Measurements from ENCODE around the gene IPO11. TPM values are rescaled to one million over a fixed set of nuclear protein-coding genes. Genes with fewer than 3 reads are reported as not detected.

Gene IPO11
- total RNA-seq, 5 donors from 2014 or later (not counting 1 experiment from before 2014, with no cell fraction given) = 17.4 to 25.7 (median 24.7) TPM

DNA sequence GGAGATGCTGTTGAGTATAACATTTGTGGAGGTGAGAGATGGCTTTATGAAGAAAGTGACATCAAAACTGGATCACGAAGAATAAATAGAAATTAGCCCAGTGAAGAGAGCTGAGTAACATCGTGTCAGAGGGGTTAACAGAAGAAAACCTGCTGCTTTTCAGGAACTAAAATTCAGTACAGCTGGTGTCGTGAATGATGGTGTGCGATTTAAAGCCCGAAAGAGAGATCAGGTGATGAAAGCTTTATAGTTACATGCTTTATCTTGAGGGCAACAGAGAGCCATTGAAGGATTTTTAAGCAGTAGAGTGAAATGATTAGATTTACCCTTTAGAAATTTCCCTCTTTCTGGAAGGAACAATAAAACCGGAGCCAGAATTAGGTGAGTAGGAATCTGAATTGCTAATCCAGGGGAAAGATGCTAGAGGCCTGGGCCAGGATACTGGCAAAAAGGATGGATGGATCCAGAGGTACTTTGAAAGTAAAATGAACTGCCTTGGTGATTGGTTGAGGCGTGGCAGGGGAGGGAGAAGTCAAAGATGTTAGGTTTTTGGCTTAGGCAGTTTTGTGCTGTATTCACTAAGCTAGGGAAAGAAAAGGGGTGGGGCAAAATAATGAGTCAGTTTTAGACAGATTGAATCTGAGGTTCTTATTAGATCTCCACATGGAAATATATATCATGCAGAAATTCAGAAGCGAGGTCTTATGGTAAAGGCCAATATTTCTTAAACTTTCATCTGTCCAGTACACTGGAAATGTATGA, 169.5 kb downstream of the IPO11 start:
- no peak for DNase-seq
- WGBS (ENCODE audit: insufficient coverage) = 65% methylated on average over 5 of the region's 8 CpGs
- Histone ChIP-seq H3K27ac (ENCODE audit: low read length) (no peak overlapping the region), H3K4me3 (ENCODE audit: control insufficient read depth in 1 of 2, extremely low read depth in 1 of 2, low read length in 1 of 2) (no peak overlapping the region), H3K4me1 (ENCODE audit: control insufficient read depth in 1 of 2, extremely low read depth in 1 of 2, insufficient read depth in 2 of 2, low read length in 2 of 2) (peaks cover 0 to 42% of the 10 kb centered on the region in 2 experiments), H3K9me3 (no peaks in the 10 kb centered on the region), H3K36me3 (ENCODE audit: control insufficient read depth in 2 of 2, extremely low read depth in 1 of 2, insufficient read depth in 1 of 2, low read length in 1 of 2) (no peaks in the 10 kb centered on the region), H3K27me3 (replicated peaks in 1 of 2; ENCODE audit: control insufficient read depth in 2 of 2, extremely low read depth in 1 of 2, insufficient read depth in 2 of 2, low read length in 1 of 2) (no peaks in the 10 kb centered on the region)
- peak in 1 of 4 experiments; percentile 46 for ATAC-seq (replicated peaks in 1 of 4)
- ChIA-PET POLR2A (no interaction called here), CTCF (interaction anchor here in 1 of 2 donors (0.9 to 1.3 kb wide), 2 partner anchors 8 to 170 kb away, joined by 3 to 4 read pairs; partner anchors contain the start of gene IPO11)
- no peaks in the 10 kb centered on the region for H3K9me3 Mint-ChIP-seq
- H3K27ac Mint-ChIP-seq = peak overlapping the region in 1 of 2 donors; percentile 74
- H3K27me3 Mint-ChIP-seq = no peaks in the 10 kb centered on the region
- H3K36me3 Mint-ChIP-seq = peaks cover 21% of the 10 kb centered on the region
- peak overlapping the region in 2 of 3 donors; percentile 22 to 59 for H3K4me3 Mint-ChIP-seq
- H3K4me1 Mint-ChIP-seq = peaks cover 33 to 55% (median 48%) of the 10 kb centered on the region in 3 donors

DNA sequence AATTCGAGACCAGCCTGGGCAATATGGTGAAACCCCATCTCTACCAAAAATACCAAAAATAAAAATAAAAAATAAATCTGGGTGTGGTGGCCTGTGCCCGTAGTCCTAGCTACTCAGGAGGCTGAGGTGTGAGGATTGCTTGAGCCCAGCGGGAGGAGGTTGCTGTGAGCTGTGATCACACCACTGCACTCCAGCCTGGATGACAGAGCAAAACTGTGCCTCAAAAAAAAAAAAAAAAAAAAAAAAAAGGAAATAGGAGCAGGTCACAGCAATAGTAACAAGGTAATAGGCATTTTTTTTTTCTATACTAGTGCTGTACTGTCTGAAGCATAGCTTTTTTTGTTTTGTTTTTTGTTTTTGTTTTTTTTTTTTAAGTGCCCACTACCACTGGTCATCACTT, 171.8 kb downstream of the IPO11 start:
- no peak overlapping the region for H3K4me3 Mint-ChIP-seq
- H3K27ac ChIP-seq (ENCODE audit: low read length) = no peak overlapping the region
- CTCF ChIA-PET = no interaction called here

DNA sequence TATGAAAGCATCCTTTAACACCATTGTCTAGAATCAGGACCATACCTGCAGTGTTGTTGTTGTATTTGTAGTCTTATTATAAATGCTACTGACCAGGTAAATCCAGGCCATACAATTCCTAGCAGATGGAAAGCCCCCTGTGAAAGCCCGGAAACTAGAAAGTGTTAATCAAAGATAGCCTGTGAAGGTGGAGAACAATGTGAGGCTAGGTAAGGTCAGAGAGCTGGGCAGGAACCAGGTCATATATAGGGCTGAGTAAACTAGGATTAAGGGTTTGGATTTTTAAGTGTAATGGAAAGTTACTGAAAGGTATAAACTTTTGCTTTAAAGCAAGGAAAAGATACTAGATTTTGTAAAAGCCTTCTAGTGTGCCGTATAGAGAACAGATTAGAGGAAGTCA, 172.7 kb downstream of the IPO11 start:
- Mint-ChIP-seq H3K9me3 (no peaks in the 10 kb centered on the region), H3K27me3 (no peaks in the 10 kb centered on the region), H3K36me3 (peaks cover 38% of the 10 kb centered on the region), H3K27ac (peak overlapping the region in 1 of 2 donors; percentile 49), H3K4me1 (peaks cover 26 to 40% (median 34%) of the 10 kb centered on the region in 3 donors), H3K4me3 (no peak overlapping the region)
- Histone ChIP-seq H3K4me1 (ENCODE audit: control insufficient read depth in 1 of 2, extremely low read depth in 1 of 2, insufficient read depth in 2 of 2, low read length in 2 of 2) (peaks cover 0 to 19% of the 10 kb centered on the region in 2 experiments), H3K9me3 (no peaks in the 10 kb centered on the region), H3K4me3 (ENCODE audit: control insufficient read depth in 1 of 2, extremely low read depth in 1 of 2, low read length in 1 of 2) (no peak overlapping the region), H3K36me3 (ENCODE audit: control insufficient read depth in 2 of 2, extremely low read depth in 1 of 2, insufficient read depth in 1 of 2, low read length in 1 of 2) (no peaks in the 10 kb centered on the region), H3K27me3 (replicated peaks in 1 of 2; ENCODE audit: control insufficient read depth in 2 of 2, extremely low read depth in 1 of 2, insufficient read depth in 2 of 2, low read length in 1 of 2) (no peaks in the 10 kb centered on the region), H3K27ac (ENCODE audit: low read length) (no peak overlapping the region)
- ChIA-PET CTCF (no interaction called here), POLR2A (no interaction called here)
- no peak for ATAC-seq (replicated peaks in 1 of 4)
- DNase-seq = no peak
- 87% methylated on average over 2 of the region's 2 CpGs for WGBS (ENCODE audit: insufficient coverage)

More for the DNA sequence above, 171.8 kb downstream of the IPO11 start:
- POLR2A ChIA-PET = no interaction called here
- Mint-ChIP-seq H3K4me1 (peaks cover 26 to 47% (median 36%) of the 10 kb centered on the region in 3 donors), H3K27ac (no peak overlapping the region), H3K9me3 (no peaks in the 10 kb centered on the region), H3K36me3 (peaks cover 37% of the 10 kb centered on the region), H3K27me3 (no peaks in the 10 kb centered on the region)
- H3K4me1 ChIP-seq (ENCODE audit: control insufficient read depth in 1 of 2, extremely low read depth in 1 of 2, insufficient read depth in 2 of 2, low read length in 2 of 2) = peaks cover 0 to 27% of the 10 kb centered on the region in 2 experiments
- no peaks in the 10 kb centered on the region for H3K9me3 ChIP-seq
- no peak overlapping the region for H3K4me3 ChIP-seq (ENCODE audit: control insufficient read depth in 1 of 2, extremely low read depth in 1 of 2, low read length in 1 of 2)
- WGBS (ENCODE audit: insufficient coverage) = no CpG with 5 or more reads among the region's 3 CpGs
- DNase-seq (no peak), ATAC-seq (replicated peaks in 1 of 4) (no peak)
- H3K36me3 ChIP-seq (ENCODE audit: control insufficient read depth in 2 of 2, extremely low read depth in 1 of 2, insufficient read depth in 1 of 2, low read length in 1 of 2) = no peaks in the 10 kb centered on the region
- no peaks in the 10 kb centered on the region for H3K27me3 ChIP-seq (replicated peaks in 1 of 2; ENCODE audit: control insufficient read depth in 2 of 2, extremely low read depth in 1 of 2, insufficient read depth in 2 of 2, low read length in 1 of 2)

DNA sequence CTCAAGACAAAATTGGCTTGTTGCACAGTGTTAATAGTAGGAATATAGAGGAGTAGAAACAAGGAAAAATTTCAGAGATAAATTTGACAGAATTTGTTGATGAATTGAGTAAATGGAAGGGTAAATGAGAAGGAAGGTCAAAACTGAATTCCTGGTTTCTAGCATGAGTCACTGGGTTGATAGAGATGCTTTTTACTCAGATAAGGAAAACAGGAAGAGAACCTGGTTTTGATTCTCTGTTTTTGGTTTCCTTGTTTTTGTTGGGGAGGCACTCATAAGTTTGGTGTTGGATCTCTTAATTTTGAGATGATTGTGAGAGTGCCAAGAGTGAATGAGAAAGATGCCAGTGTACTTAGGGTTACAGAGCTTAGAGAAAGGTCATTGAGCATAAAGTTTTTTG, 173.2 kb downstream of the IPO11 start:
- no peak overlapping the region for H3K4me3 ChIP-seq (ENCODE audit: control insufficient read depth in 1 of 2, extremely low read depth in 1 of 2, low read length in 1 of 2)
- peaks cover 34% of the 10 kb centered on the region for H3K36me3 Mint-ChIP-seq
- ATAC-seq (replicated peaks in 1 of 4) = no peak
- ChIA-PET POLR2A (no interaction called here), CTCF (no interaction called here)
- no peaks in the 10 kb centered on the region for H3K9me3 ChIP-seq
- no peaks in the 10 kb centered on the region for H3K27me3 ChIP-seq (replicated peaks in 1 of 2; ENCODE audit: control insufficient read depth in 2 of 2, extremely low read depth in 1 of 2, insufficient read depth in 2 of 2, low read length in 1 of 2)
- H3K4me1 Mint-ChIP-seq = peaks cover 26 to 36% (median 29%) of the 10 kb centered on the region in 3 donors
- no peaks in the 10 kb centered on the region for H3K27me3 Mint-ChIP-seq
- no peaks in the 10 kb centered on the region for H3K36me3 ChIP-seq (ENCODE audit: control insufficient read depth in 2 of 2, extremely low read depth in 1 of 2, insufficient read depth in 1 of 2, low read length in 1 of 2)
- H3K27ac ChIP-seq (ENCODE audit: low read length) = no peak overlapping the region
- no peak overlapping the region for H3K4me3 Mint-ChIP-seq
- peaks cover 0 to 15% of the 10 kb centered on the region in 2 experiments for H3K4me1 ChIP-seq (ENCODE audit: control insufficient read depth in 1 of 2, extremely low read depth in 1 of 2, insufficient read depth in 2 of 2, low read length in 2 of 2)
- DNase-seq = no peak
- H3K27ac Mint-ChIP-seq = peak overlapping the region in 1 of 2 donors; percentile 49
- no peaks in the 10 kb centered on the region for H3K9me3 Mint-ChIP-seq

DNA sequence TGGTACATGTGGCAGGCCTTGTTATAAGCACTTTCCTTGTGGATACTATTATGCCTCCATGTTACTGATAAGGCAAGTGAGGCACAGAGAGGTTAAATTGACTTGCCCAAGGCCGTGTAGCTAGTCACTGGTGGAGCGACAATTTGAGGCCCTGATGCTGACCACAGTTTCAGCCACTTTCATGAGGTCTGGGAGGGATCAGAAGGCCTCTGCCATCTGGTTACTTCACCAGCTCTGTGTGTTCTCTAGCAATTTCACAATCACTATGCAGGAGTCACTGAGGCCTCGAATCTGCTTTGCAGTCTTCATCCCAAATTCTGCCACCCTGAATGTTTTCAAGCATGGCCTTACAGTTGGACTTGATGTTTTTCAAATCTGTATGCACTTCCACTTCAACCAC, 175.2 kb downstream of the IPO11 start:
- peaks cover 14 to 21% (median 16%) of the 10 kb centered on the region in 3 donors for H3K4me1 Mint-ChIP-seq
- ChIA-PET CTCF (no interaction called here), POLR2A (interaction anchor here in 1 of 2 donors (0.7 kb wide), 1 partner anchor 1229 kb away, joined by 3 read pairs; no protein-coding TSS in a partner anchor)
- H3K4me1 ChIP-seq (ENCODE audit: control insufficient read depth in 1 of 2, extremely low read depth in 1 of 2, insufficient read depth in 2 of 2, low read length in 2 of 2) = peaks cover 0 to 6% of the 10 kb centered on the region in 2 experiments
- no peak for DNase-seq
- no peak for ATAC-seq (replicated peaks in 1 of 4)
- H3K27me3 Mint-ChIP-seq = no peaks in the 10 kb centered on the region
- H3K27ac Mint-ChIP-seq = no peak overlapping the region
- H3K27ac ChIP-seq (ENCODE audit: low read length) = no peak overlapping the region
- H3K36me3 ChIP-seq (ENCODE audit: control insufficient read depth in 2 of 2, extremely low read depth in 1 of 2, insufficient read depth in 1 of 2, low read length in 1 of 2) = peaks cover 5 to 8% of the 10 kb centered on the region in 2 donors
- 89% methylated on average over 3 of the region's 3 CpGs for WGBS (ENCODE audit: insufficient coverage)
- H3K4me3 Mint-ChIP-seq = no peak overlapping the region
- no peaks in the 10 kb centered on the region for H3K9me3 Mint-ChIP-seq
- H3K9me3 ChIP-seq = no peaks in the 10 kb centered on the region
- no peak overlapping the region for H3K4me3 ChIP-seq (ENCODE audit: control insufficient read depth in 1 of 2, extremely low read depth in 1 of 2, low read length in 1 of 2)
- H3K27me3 ChIP-seq (replicated peaks in 1 of 2; ENCODE audit: control insufficient read depth in 2 of 2, extremely low read depth in 1 of 2, insufficient read depth in 2 of 2, low read length in 1 of 2) = no peaks in the 10 kb centered on the region
- H3K36me3 Mint-ChIP-seq = peaks cover 39% of the 10 kb centered on the region

DNA sequence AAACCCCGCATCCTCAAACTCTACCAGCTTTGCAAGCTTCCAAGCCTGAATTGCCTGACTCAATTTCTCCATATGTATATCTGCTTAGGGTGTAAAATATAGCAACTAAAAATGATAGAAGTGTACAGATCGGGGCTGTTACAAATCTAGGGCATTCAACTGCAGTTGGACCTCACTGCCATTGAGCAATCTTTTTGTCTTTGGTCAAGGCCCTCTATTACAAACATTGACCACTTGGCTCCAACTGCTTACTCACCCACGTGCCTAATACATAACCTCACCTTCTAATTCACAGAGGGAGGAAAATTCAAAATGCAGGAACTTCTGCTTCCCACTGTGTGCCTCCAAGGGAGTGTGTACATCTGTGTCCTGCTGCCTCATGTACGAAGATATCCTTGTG, 176.1 kb downstream of the IPO11 start:
- Histone ChIP-seq H3K36me3 (ENCODE audit: control insufficient read depth in 2 of 2, extremely low read depth in 1 of 2, insufficient read depth in 1 of 2, low read length in 1 of 2) (peaks cover 5 to 8% of the 10 kb centered on the region in 2 donors), H3K4me3 (ENCODE audit: control insufficient read depth in 1 of 2, extremely low read depth in 1 of 2, low read length in 1 of 2) (no peak overlapping the region), H3K27ac (ENCODE audit: low read length) (no peak overlapping the region), H3K27me3 (replicated peaks in 1 of 2; ENCODE audit: control insufficient read depth in 2 of 2, extremely low read depth in 1 of 2, insufficient read depth in 2 of 2, low read length in 1 of 2) (no peaks in the 10 kb centered on the region), H3K4me1 (ENCODE audit: control insufficient read depth in 1 of 2, extremely low read depth in 1 of 2, insufficient read depth in 2 of 2, low read length in 2 of 2) (peaks cover 0 to 6% of the 10 kb centered on the region in 2 experiments), H3K9me3 (no peaks in the 10 kb centered on the region)
- no peak overlapping the region for H3K4me3 Mint-ChIP-seq
- ATAC-seq (replicated peaks in 1 of 4) (no peak), DNase-seq (no peak)
- CTCF ChIA-PET = no interaction called here
- peaks cover 46% of the 10 kb centered on the region for H3K36me3 Mint-ChIP-seq
- no peak overlapping the region for H3K27ac Mint-ChIP-seq
- peaks cover 14 to 26% (median 18%) of the 10 kb centered on the region in 3 donors for H3K4me1 Mint-ChIP-seq
- 100% methylated on average over 1 of the region's 4 CpGs for WGBS (ENCODE audit: insufficient coverage)
- no peaks in the 10 kb centered on the region for H3K9me3 Mint-ChIP-seq
- POLR2A ChIA-PET = no interaction called here
- no peaks in the 10 kb centered on the region for H3K27me3 Mint-ChIP-seq

Measured in T-cell (primary cell).